HG02973 (cell line): ENCODE data around the gene ZBTB16.

Experiments
- ATAC-seq: cut with Tn5 transposase; IDR thresholded peaks from one replicate; pipeline ENCODE4 v1.9.1; 2021; ENCODE audit warnings: moderate library complexity; ENCODE audit not compliant: unreplicated experiment

Gene ZBTB16

DNA sequence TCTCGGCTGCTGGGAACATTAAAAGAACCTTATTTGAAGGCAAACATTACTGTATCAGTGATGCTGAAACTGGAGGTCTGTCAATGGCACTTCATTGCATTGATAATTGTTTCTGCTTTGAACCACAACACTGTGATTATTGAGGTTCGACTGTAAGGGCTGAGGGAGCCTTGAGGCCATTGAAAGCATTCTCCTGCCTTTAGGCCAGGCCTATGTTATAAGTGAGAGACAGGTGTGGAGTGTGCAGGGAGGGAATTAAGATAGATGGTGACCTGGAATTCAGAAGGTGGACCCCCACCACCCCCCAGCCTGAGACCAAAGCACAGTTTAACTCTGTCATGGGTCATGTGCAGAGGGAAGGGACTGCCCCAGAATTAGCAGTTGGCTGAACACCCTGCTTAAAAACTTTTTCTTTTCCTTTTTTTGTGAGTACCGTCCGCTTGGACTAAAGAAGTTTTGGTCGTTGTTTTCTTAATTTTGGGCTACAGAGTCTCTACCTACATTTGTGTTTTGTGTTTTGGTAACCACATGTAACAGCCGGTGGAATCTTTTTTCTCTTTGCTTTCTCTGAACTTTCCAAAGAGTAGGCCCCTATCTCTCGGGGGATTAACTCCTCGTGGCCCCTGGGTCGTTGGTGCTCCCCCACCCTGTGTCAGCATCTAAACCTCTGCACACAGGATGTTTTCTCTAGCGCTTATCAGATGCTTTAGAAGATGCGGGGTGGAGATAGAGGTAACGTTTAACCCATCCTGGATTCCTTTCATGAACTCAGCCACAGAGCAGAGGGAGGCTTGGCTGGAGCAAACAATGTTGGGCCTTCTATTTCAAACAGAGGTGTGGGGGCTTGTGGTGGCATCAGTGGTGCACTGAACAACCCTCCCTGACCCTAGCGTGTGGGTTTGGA is 43.7 kb downstream of the ZBTB16 start:
- no peak for ATAC-seq

- ATAC-seq, result no peak
Observed at GRCh38 chr11:114105611-114106010, 46.1 kb downstream of the ZBTB16 start.

GRCh38 chr11:114106047-114106446 is 46.5 kb downstream of the ZBTB16 start:
- ATAC-seq, result no peak

DNA sequence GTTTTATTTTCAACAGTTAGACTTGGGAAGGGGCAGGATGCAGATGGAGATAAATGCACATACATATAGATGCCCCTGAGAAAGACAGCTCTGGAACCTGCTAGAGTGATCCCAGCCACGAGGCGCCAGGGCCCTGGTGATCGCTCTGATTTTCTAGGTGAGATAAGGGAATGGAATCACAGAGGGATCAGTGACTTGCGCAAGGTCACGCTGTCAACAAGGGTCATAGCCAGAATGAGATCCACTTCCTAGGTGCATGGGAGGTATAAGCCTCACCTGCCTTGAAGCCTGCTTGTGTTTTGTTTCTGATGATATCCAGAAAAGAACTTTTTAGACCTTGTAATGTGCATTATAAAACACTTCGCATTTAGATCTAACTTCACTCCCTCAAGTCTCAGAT is 47.5 kb downstream of the ZBTB16 start:
- no peak for ATAC-seq

DNA sequence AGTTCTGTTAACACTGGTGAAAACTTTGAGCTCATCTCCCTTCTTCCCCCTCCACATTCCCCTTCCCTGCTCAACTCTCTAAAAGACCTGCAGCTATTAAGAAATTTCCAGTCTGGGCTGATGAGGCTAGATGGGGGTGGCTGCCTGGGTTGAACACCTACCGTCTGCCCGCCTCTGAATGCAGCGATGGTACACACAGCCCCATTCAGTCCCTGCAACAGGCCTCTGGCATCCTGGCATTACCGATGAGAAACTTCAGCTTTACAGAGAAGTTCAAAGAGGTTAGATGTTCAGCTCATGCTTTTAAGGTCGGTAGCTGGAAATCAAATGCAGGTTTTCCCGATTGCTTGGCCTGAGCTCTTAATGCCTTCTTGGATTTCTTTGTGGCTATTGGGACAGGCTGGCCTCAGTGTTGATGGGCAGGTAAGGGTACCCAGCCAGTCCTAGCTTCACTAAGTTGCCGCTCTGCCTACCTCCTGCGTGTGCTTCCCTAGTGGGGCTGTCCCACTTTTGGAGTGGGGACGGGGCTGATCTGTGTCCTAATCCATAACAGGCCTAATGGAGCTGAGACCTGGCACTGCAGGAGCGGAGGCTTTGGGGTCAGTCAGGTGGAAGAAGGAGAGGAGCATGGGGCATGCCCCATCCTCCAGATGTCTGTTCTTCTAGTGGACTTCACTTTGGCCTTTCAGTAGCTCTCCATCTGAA is 49.1 kb downstream of the ZBTB16 start:
- no peak for ATAC-seq

GRCh38 chr11:114109206-114110090 is 49.9 kb downstream of the ZBTB16 start:
- no peak for ATAC-seq

DNA sequence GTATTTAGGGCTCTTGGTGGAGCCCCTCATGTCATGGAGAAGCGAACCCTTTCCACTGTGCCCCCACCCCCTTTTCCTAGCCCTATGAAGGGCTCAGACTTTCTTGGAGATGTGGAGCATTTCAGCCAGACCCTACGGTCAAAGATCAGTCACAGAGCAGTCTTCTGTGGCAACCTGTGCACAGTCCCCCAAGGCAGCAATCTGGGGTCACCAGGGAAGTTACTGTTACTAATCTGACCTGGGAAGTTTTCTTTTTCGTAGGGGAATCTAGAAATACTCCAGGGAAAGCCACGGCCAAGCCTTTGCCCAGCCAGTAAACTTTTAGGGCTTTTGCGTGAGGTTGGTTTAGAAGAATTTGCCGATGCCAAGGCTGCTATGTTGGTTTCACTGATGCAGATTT is 50.6 kb downstream of the ZBTB16 start:
- ATAC-seq, result no peak

DNA sequence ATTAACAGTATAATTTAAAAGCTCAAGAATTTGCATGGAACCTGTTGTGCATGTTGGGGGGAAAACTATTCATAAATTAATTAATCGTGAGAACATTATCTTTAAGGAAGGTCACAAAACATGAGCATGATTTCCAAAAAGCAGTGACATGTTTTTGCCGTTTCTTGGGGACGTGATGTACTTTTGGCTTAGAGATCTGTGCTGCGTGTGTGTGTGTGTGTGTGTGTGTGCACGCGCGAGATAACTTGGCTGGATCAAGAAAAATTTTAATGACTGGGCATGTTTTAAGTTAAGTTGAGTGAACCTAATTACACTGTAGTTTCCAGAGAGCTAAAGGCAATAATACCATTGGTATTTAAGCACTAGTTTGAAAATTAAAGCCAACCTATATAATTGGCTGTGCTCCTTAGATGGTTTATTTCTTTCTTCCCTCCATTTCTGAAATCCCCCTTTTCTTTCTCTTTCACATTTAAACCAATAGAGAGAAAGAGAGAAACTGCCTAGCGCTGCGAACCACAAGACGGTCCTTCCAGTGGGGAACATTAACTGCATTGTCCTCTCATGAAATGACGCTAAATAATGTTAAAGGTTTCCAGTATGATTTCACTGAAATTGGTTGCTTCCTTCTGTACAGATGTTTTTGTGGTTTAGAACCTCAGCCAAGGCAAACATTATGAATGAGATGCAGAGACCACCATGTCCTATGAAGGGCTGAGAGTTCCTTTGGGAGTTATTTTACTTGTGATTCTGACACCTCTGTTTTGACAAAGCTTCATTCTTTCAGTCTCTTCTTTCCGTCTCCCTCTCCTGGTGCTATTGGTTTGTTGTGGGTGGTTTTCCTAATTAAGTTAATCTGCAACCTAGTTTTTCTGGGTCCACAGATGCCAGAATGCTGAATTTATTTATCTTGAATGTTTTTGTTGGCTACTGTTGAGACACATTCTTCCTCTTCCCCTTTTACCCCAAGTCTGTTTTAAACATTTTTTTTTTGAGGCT is 51.7 kb downstream of the ZBTB16 start:
- ATAC-seq, result no peak

DNA sequence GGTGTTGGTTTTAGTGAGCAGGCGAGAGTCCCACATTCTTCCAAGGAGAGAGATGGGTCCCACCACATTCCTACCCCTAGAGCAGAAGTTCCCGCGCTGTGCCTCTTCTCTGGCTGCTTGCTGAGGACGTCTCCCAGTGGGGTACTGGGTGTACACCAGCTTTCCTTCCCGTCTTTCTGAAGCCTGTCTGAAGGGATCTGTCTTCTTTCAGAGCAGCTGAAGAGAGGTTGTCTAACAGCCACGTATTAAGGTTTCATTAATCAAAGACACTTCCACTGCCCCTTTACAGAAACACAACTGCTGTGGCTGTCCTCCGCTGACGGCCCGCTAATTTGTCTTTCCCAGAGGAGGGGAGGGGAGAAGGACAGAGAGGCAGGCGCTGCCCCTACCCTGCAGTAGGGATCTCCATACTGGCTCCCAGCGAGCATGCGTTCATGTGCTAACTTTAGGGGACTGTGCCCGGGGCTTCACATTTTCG is 56.0 kb downstream of the ZBTB16 start:
- ATAC-seq, result no peak

DNA sequence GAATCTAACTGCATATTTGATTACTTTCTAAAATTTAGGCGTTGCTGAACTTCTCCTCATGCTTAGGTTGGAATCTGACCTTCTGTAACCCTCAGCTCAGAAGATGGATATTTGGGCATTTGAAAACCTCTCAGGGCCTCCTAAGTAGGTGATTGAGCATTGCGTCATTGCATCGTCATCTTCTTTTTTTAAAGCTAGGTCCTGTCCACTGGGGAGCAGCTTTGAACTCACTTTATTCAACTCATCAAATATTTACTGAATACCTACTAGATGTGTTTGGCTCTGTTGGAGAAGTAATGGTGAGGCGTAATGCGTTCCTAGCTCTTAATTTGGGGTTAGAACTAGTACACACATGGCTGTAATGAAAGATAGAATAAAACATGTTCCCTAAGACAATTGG is 56.8 kb downstream of the ZBTB16 start:
- no peak for ATAC-seq

GRCh38 chr11:114116800-114117199 is 57.3 kb downstream of the ZBTB16 start:
- no peak for ATAC-seq

DNA sequence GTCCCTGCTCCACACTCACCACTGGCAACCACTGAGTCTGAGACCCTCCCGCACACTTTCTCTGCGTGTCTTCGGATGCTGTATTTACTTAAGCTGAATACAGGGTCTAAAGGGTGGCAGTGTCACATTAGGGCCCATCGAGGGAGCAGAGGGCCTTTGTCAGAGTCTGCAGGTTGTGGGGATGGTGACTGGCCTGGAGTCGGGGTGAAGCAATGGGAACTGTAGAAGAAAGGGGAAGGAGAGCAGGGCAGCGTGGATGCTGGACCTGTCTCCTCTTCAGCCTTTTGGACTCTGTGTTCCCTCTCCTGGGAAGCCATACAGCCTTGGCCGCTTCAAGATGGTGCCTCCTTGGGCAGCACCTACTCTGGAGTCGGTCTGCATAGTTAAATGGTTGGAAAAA is 61.1 kb downstream of the ZBTB16 start:
- no peak for ATAC-seq

DNA sequence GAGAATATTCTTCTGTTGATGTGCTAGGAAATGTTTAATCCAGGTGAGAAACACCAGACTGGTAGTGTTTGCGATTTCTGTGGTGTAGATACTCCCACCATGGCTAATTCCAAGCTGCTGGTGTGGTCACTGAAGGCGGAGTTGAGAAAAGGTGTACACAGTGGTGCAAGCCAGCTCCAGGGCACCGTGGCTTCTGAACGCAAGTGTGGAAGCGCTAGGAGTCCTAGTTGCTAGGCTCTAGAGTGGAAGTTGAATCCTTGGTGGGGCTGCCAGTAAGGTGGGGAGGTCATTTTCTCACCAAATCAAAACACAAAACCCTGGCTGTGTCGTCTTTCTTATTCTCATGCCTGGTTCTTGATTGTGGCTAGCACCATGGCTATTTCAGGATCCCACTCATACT is 61.6 kb downstream of the ZBTB16 start:
- no peak for ATAC-seq

- no peak for ATAC-seq
Observed at GRCh38 chr11:114121804-114122504, 62.4 kb downstream of the ZBTB16 start.

DNA sequence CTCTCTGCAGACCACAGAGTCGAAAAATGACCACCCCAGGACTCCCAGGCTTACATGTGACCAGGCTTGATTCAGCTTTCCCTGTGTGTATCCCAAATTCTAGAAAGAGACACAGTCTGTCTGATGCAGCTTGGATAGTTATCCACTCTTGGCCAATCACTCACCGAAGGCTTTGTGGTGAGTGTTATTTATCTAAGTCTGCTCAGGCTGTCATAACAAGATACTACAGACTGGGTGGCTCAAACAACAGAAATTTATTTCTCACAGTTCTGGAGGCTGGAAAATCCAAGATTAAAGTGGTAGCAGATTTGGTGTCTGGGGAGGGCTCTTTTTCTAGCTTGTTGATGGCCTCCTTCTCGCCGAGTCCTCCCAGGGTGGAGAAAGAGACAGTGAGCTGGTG is 63.2 kb downstream of the ZBTB16 start:
- ATAC-seq, result no peak

DNA sequence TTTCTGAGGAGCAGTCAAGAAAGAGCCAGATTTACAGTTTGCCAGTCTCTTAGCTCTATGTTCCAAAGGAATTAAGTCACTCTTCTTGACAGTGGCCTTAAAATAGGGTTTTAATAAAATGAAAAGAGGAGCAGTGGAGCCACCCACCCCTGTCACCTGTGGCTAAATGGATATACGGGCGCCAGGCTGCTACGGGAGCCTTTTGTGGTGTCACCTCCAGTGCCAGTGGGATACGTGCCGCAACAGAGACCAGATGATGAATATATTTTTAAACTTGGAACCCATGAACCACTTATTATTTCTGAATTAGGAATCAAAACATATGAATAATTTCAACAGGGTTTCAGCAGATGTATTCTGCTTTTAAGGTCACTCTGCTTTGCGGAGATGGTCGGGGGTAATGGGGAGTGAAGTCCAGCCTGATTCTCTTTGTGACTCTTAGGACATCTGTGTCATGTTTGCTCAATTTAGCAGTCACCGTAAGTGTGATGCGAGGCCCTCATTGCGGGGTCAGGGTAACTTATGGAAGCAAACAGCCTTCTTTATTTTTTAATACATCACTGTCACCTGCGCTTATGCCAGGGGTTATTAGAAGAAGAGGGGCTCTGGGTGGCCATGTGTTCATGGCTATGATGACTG is 64.3 kb downstream of the ZBTB16 start:
- ATAC-seq, result no peak

DNA sequence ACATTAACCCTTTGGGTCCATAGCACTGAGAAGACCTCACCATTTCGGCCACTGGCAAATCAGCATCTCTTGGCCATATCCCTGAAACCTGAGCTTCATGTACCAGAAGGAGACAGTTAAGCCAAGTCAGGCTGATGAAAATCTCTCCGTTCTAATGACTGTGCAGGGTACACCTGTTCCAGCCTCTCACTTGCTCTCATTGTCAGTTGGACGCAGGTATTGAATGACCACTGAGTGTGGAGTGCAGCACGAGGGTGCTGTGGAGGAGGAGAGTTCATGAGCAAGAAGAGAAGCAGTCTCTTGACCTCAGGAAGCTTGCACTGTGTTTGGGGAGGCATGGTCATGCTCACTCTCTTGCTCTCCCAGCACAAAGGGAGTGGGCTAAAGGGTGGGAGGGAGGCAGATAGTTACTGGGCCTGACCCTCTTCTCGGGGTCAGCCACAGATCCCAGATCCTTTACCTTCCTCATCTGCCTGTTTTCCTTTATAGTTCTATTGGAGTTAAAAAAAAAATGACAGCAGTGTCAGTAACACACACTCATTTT is 65.2 kb downstream of the ZBTB16 start:
- no peak for ATAC-seq

DNA sequence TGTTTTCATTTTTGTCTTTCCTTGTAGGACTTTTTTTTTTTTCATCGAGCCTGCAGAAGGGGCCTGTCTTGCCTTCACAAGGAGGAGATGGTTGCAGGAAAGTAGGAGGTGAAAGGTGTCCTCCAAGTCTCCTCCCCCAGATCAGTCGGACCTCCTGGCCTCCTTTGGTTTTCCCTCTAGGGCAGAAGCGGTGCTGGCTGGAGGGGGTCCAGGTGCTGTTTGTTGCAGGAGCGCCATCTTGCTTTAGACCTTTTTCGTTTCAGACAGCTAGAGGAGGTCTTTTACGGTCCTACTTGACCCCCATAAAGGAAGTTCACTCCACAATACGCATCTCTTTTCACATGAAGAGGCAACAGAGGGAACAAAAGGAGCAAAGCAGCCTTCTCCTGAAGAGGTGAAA is 66.0 kb downstream of the ZBTB16 start:
- ATAC-seq, result no peak

- ATAC-seq, result no peak
Observed at GRCh38 chr11:114125959-114126358, 66.4 kb downstream of the ZBTB16 start.
